B cell (primary cell): ENCODE measurements around the gene ARHGDIB. TPM values are rescaled to one million over a fixed set of nuclear protein-coding genes. Genes with fewer than 3 reads are reported as not detected.
A peak's percentile ranks its signal among the peaks of the same experiment; 100 is the strongest.

Experiments used
- ATAC-seq: fragments of 200-7000 bp; cut with Tn5 transposase; one replicate; pipeline ENCODE4 v1.10.0; 2021; ENCODE audit warnings: low read depth, mild to moderate bottlenecking, moderate number of reproducible peaks, moderate library complexity
- CTCF ChIA-PET: fragments of 350-600 bp; sonication (Branson Sonifier 250); formaldehyde crosslinking; loops from one replicate; lab custom pipeline; 2021; ENCODE audit warnings: antibody characterized with exemption, inconsistent platforms; lab: Charles Lee
- POLR2A ChIA-PET: fragments of 350-600 bp; sonication (Branson Sonifier 250); formaldehyde crosslinking; loops from one replicate; lab custom pipeline; 2021; ENCODE audit warnings: antibody characterized with exemption; lab: Charles Lee
- DNase-seq: peaks from one replicate; pipeline ENCODE4 v3.0.0; 2013
- H2AFZ ChIP-seq: 2 replicates; pipeline ENCODE4 v1.6.1; 2012; ENCODE audit warnings: mild to moderate bottlenecking, low read depth, low read length; ENCODE audit not compliant: insufficient read depth, poor library complexity, severe bottlenecking
- H3K27ac ChIP-seq, 2 donors: 1 replicate in 1 of 2; 2 replicates in 1 of 2; pipeline ENCODE4 v1.5.1; 2012 to 2013; ENCODE audit warnings: low read length in 2 of 2, mild to moderate bottlenecking in 2 of 2, moderate library complexity in 1 of 2
- H3K27me3 ChIP-seq, 4 experiments: fragments of 200-600 bp in 1 of 4; sonication (generic) in 1 of 4; replicated peaks in 1 of 4; 1 replicate in 2 of 4; 2 replicates in 2 of 4; pipeline versions ENCODE4 v1.6.1 to v1.7.0; 2013 to 2016; ENCODE audit warnings: low read length in 3 of 4, mild to moderate bottlenecking in 2 of 4, mixed read lengths in 1 of 4, moderate library complexity in 1 of 4; ENCODE audit not compliant: insufficient read depth in 4 of 4, control insufficient read depth in 3 of 4; ENCODE audit errors: control extremely low read depth in 1 of 4
- H3K36me3 ChIP-seq, 2 experiments: replicated peaks in 1 of 2; 1 replicate in 1 of 2; 2 replicates in 1 of 2; pipeline versions ENCODE4 v1.6.1 to v1.7.1; 2013; ENCODE audit warnings: low read length in 1 of 2; ENCODE audit not compliant: insufficient read depth in 2 of 2, control insufficient read depth in 1 of 2; ENCODE audit errors: control extremely low read depth in 1 of 2, extremely low read depth in 1 of 2
- H3K4me1 ChIP-seq, 2 donors: fragments of 200-600 bp in 1 of 2; sonication (generic) in 1 of 2; 1 replicate in 1 of 2; 2 replicates in 1 of 2; pipeline versions ENCODE4 v1.5.1 to v1.6.1; 2013 to 2017; ENCODE audit warnings: low read length in 2 of 2; ENCODE audit not compliant: control insufficient read depth in 2 of 2, insufficient read depth in 2 of 2
- H3K4me2 ChIP-seq: replicated peaks from 2 replicates; pipeline ENCODE3; 2012; ENCODE audit warnings: mild to moderate bottlenecking, low read depth, low read length; ENCODE audit not compliant: poor library complexity, severe bottlenecking
- H3K4me3 ChIP-seq, 5 experiments: fragments of 200-600 bp in 1 of 5; sonication (generic) in 1 of 5; 1 replicate in 3 of 5; 2 replicates in 2 of 5; pipeline versions ENCODE4 v1.5.1 to v1.7.0; 2011 to 2016; ENCODE audit warnings: low read length in 4 of 5, mild to moderate bottlenecking in 4 of 5, low read depth in 2 of 5, control low read depth in 1 of 5, moderate library complexity in 1 of 5; ENCODE audit not compliant: insufficient read depth in 1 of 5; ENCODE audit errors: control extremely low read depth in 1 of 5, extremely low read depth in 1 of 5
- H3K79me2 ChIP-seq: fragments of 200-600 bp; sonication (generic); one replicate; pipeline ENCODE4 v1.6.0; 2016; ENCODE audit warnings: low read length; ENCODE audit not compliant: control insufficient read depth, insufficient read depth
- H3K9ac ChIP-seq: fragments of 200-600 bp; sonication (generic); 2 replicates; pipeline ENCODE4 v1.6.1; 2017; ENCODE audit warnings: mild to moderate bottlenecking, low read length, moderate library complexity
- H3K9me3 ChIP-seq, 3 donors: one replicate each; pipeline versions ENCODE4 v1.6.1 to v1.7.1; 2013; ENCODE audit warnings: low read length in 2 of 3; ENCODE audit not compliant: control insufficient read depth in 2 of 3, insufficient read depth in 1 of 3; ENCODE audit errors: control extremely low read depth in 1 of 3
- H4K20me1 ChIP-seq: 2 replicates; pipeline ENCODE4 v1.6.0; 2012; ENCODE audit warnings: mild to moderate bottlenecking, low read length; ENCODE audit not compliant: insufficient read depth, control insufficient read depth, poor library complexity, severe bottlenecking
- H3K27ac Mint-ChIP-seq: one replicate; pipeline ENCODE4 v1.8.0; 2021; ENCODE audit warnings: mixed read lengths
- H3K27me3 Mint-ChIP-seq: one replicate; pipeline ENCODE4 v1.8.0; 2021; ENCODE audit warnings: mixed read lengths
- H3K4me1 Mint-ChIP-seq: one replicate; pipeline ENCODE4 v1.8.0; 2021; ENCODE audit warnings: mixed read lengths
- H3K4me3 Mint-ChIP-seq: one replicate; pipeline ENCODE4 v1.8.0; 2021; ENCODE audit warnings: mixed read lengths
- H3K9me3 Mint-ChIP-seq: one replicate; pipeline ENCODE4 v1.8.0; 2022; ENCODE audit warnings: mixed read lengths; ENCODE audit not compliant: insufficient read depth
- CTCF ChIP-seq: fragments of 200-600 bp; IDR thresholded peaks from one replicate; pipeline ENCODE4 v1.8.0; 2022; ENCODE audit warnings: antibody characterized with exemption, mild to moderate bottlenecking
- EZH2 ChIP-seq: IDR thresholded peaks from 2 replicates; pipeline ENCODE4 v1.6.1; 2012; ENCODE audit warnings: borderline replicate concordance, low read depth, mild to moderate bottlenecking, moderate library complexity, low read length; ENCODE audit not compliant: insufficient read depth, poor library complexity, severe bottlenecking
- WGBS: methylation state at CpG from one replicate; pipeline ENCODE4 v1.1.5; 2013; ENCODE audit warnings: missing lambda C conversion rate; ENCODE audit not compliant: insufficient coverage; 5-methylcytosine and 5-hydroxymethylcytosine counted together
- intact Hi-C: fragments of 100-400 bp; cut with micrococcal nuclease; formaldehyde crosslinking; loops from one replicate; pipeline ENCODE4 v1.10.0; 2022
- polyA plus RNA-seq: library from polyadenylated mRNA; depleted of rRNA; stranded (reverse); fragments of >200 nt; gene quantifications from 2 replicates; pipeline ENCODE4 v1.2.3, GENCODE V29; 2012
- total RNA-seq, 2 donors: library from RNA; stranded (reverse); fragments of 120-200 nt in 1 of 2; gene quantifications; 1 replicate in 1 of 2; 2 replicates in 1 of 2; pipeline versions ENCODE4 v1.2.3 to v1.2.4, GENCODE V29; 2013 to 2022

Gene ARHGDIB
- total and polyA plus RNA-seq, 2 donors (not counting 1 experiment from before 2014, with no cell fraction given), result 514 to 826 TPM

- 2% methylated on average over 12 of the region's 13 CpGs for WGBS
- Histone ChIP-seq H3K27ac (peak overlapping the region; percentile 68 to 94), H3K9ac (peak overlapping the region; percentile 77), H3K4me2 (peak overlapping the region; percentile 82), H3K36me3 (peaks cover 4 to 31% of the 10 kb centered on the region in 2 experiments), H3K27me3 (no peaks in the 10 kb centered on the region), H3K4me1 (peaks cover 45 to 55% of the 10 kb centered on the region in 2 donors), H2AFZ (peak overlapping the region; percentile 66), H4K20me1 (peaks cover 42% of the 10 kb centered on the region), H3K4me3 (peak overlapping the region; percentile 65 to 99 (median 84)), H3K79me2 (peaks cover 73% of the 10 kb centered on the region), H3K9me3 (no peaks in the 10 kb centered on the region)
- peak overlapping the region; percentile 97 for H3K4me3 Mint-ChIP-seq
- ChIA-PET CTCF (interaction anchor here (1.8 to 2.6 kb wide), 2 partner anchors 34 kb away, joined by 12 to 13 read pairs; no protein-coding TSS in a partner anchor), POLR2A (interaction anchor here (0.6 to 1.6 kb wide), 4 partner anchors 13 to 226 kb away, joined by 3 to 5 read pairs (median 3); a partner anchor contains a TSS)
- intact Hi-C loops, result loop anchor here (1.0 to 2.0 kb wide), 7 partner anchors 9 to 804 kb away; partner anchors contain the start of genes C12orf60 and WBP11
- H3K9me3 Mint-ChIP-seq, result no peaks in the 10 kb centered on the region
- H3K27me3 Mint-ChIP-seq, result no peaks in the 10 kb centered on the region
- ATAC-seq, result peak; percentile 64
- no peak for TF ChIP-seq EZH2
- TF ChIP-seq CTCF, result no peak
- H3K27ac Mint-ChIP-seq, result peak overlapping the region; percentile 98
- H3K4me1 Mint-ChIP-seq, result peaks cover 72% of the 10 kb centered on the region
- no peak for DNase-seq
These were observed 594 bp downstream of the ARHGDIB start for GRCh38 chr12:14960548-14961465.
